ENCODE measurements around the gene RPL9. TPM values are rescaled to one million over a fixed set of nuclear protein-coding genes. Genes with fewer than 3 reads are reported as not detected.
"Not testable (repeated sequence)": the region's sequence is repeated elsewhere in the genome, so short reads cannot be mapped to it uniquely, and the experiment has no call there.

RPL9 gene
- total RNA-seq, 1 experiment from 2014 or later, result 386 TPM

- Histone ChIP-seq H3K27me3 (ENCODE audit: control insufficient read depth, insufficient read depth, low read length) (no peaks in the 10 kb centered on the region), H3K4me1 (ENCODE audit: control insufficient read depth, insufficient read depth, low read length) (no peaks in the 10 kb centered on the region), H3K27ac (ENCODE audit: low read length) (no peak overlapping the region), H3K36me3 (ENCODE audit: control insufficient read depth, insufficient read depth, low read length) (no peaks in the 10 kb centered on the region), H3K4me3 (ENCODE audit: low read depth in 2 of 2, low read length in 2 of 2) (no peak overlapping the region), H3K9me3 (ENCODE audit: control insufficient read depth, insufficient read depth, low read depth, low read length) (no peaks in the 10 kb centered on the region)
- TF ChIP-seq POLR2AphosphoS5 (IDR thresholded peaks at IDR 0.05; ENCODE audit: low read depth, low read length) (no peak), REST (IDR thresholded peaks at IDR 0.05; ENCODE audit: insufficient read depth in 1 of 2, low read depth in 2 of 2, low read length in 1 of 2) (no peak), TCF7L2 (IDR thresholded peaks at IDR 0.05; ENCODE audit: low read depth, low read length) (no peak), CTCF (IDR thresholded peaks at IDR 0.05) (no peak), SIN3A (IDR thresholded peaks at IDR 0.05; ENCODE audit: borderline replicate concordance, insufficient read depth, low read depth, low read length) (no peak)
- ChIA-PET CTCF (no interaction called here), POLR2A (no interaction called here)
- DNase-seq (ENCODE audit: low read depth, low spot score) (no peak), ATAC-seq (no peak)
- in situ Hi-C loops (cut with HindIII; ENCODE audit: low pct_unique_long_range_greater_than_20kb, low sequenced_read_pairs) (no loop called here), intact Hi-C loops (cut with micrococcal nuclease; ENCODE audit: unreplicated experiment) (no loop called here)
- BruUV-seq (replicated peaks), result no TSS peak
Observed at GRCh38 chr4:39427520-39428114, 31.1 kb downstream of the RPL9 start.

GRCh38 chr4:39426728-39427127, 32.0 kb downstream of the RPL9 start:
- Histone ChIP-seq H3K27me3 (ENCODE audit: control insufficient read depth, insufficient read depth, low read length) (no peaks in the 10 kb centered on the region), H3K36me3 (ENCODE audit: control insufficient read depth, insufficient read depth, low read length) (no peaks in the 10 kb centered on the region), H3K4me1 (ENCODE audit: control insufficient read depth, insufficient read depth, low read length) (no peaks in the 10 kb centered on the region), H3K4me3 (ENCODE audit: low read depth in 2 of 2, low read length in 2 of 2) (no peak overlapping the region), H3K27ac (ENCODE audit: low read length) (no peak overlapping the region), H3K9me3 (ENCODE audit: control insufficient read depth, insufficient read depth, low read depth, low read length) (no peaks in the 10 kb centered on the region)
- CTCF ChIA-PET, result no interaction called here
- DNase-seq (ENCODE audit: low read depth, low spot score), result no peak
- no TSS peak for BruUV-seq (replicated peaks)
- in situ Hi-C loops (cut with HindIII; ENCODE audit: low pct_unique_long_range_greater_than_20kb, low sequenced_read_pairs) (no loop called here), intact Hi-C loops (cut with micrococcal nuclease; ENCODE audit: unreplicated experiment) (no loop called here)
- POLR2A ChIA-PET, result no interaction called here
- no peak for ATAC-seq
- no peak for TF ChIP-seq POLR2AphosphoS5 (IDR thresholded peaks at IDR 0.05; ENCODE audit: low read depth, low read length)
- TF ChIP-seq REST (IDR thresholded peaks at IDR 0.05; ENCODE audit: insufficient read depth in 1 of 2, low read depth in 2 of 2, low read length in 1 of 2), result no peak
- TF ChIP-seq SIN3A (IDR thresholded peaks at IDR 0.05; ENCODE audit: borderline replicate concordance, insufficient read depth, low read depth, low read length), result no peak
- no peak for TF ChIP-seq TCF7L2 (IDR thresholded peaks at IDR 0.05; ENCODE audit: low read depth, low read length)
- TF ChIP-seq CTCF (IDR thresholded peaks at IDR 0.05), result no peak

GRCh38 chr4:39425297-39425696, 33.4 kb downstream of the RPL9 start:
- intact Hi-C loops (cut with micrococcal nuclease; ENCODE audit: unreplicated experiment); H3K4me1 ChIP-seq (ENCODE audit: control insufficient read depth, insufficient read depth, low read length); H3K27me3 ChIP-seq (ENCODE audit: control insufficient read depth, insufficient read depth, low read length); BruUV-seq (replicated peaks); in situ Hi-C loops (cut with HindIII; ENCODE audit: low pct_unique_long_range_greater_than_20kb, low sequenced_read_pairs); H3K36me3 ChIP-seq (ENCODE audit: control insufficient read depth, insufficient read depth, low read length); POLR2A ChIA-PET; H3K4me3 ChIP-seq (ENCODE audit: low read depth in 2 of 2, low read length in 2 of 2); H3K27ac ChIP-seq (ENCODE audit: low read length); ATAC-seq; DNase-seq (ENCODE audit: low read depth, low spot score); H3K9me3 ChIP-seq (ENCODE audit: control insufficient read depth, insufficient read depth, low read depth, low read length); CTCF ChIA-PET: not testable (repeated sequence)

All from Panc1 (cell line).